DND-41 (cell line): ENCODE data around the gene PDLIM1.
"Not testable (repeated sequence)": the region's sequence is repeated elsewhere in the genome, so short reads cannot be mapped to it uniquely, and the experiment has no call there.

ENCODE experiments used
- ATAC-seq: fragments of 200-7000 bp; cut with Tn5 transposase; 3 replicates; pipeline ENCODE4 v1.9.1; 2021; ENCODE audit warnings: low read depth; ENCODE audit not compliant: insufficient read depth
- DNase-seq: peaks from one replicate; pipeline ENCODE4 v3.0.0-alpha.2; 2020
- H2AFZ ChIP-seq: 2 replicates; pipeline ENCODE4 v1.6.0; 2012; ENCODE audit warnings: low read depth, low read length
- H3K27ac ChIP-seq: 2 replicates; pipeline ENCODE4 v1.5.1; 2012; ENCODE audit warnings: low read length, inconsistent platforms
- H3K27me3 ChIP-seq: fragments of 200-600 bp; sonication (generic); 2 replicates; pipeline ENCODE4 v1.6.0; 2012; ENCODE audit warnings: low read length, mild to moderate bottlenecking, inconsistent platforms; ENCODE audit not compliant: insufficient read depth, poor library complexity
- H3K36me3 ChIP-seq: 2 replicates; pipeline ENCODE4 v1.5.1; 2012; ENCODE audit warnings: low read length, inconsistent platforms; ENCODE audit not compliant: insufficient read depth
- H3K4me1 ChIP-seq: 2 replicates; pipeline ENCODE4 v1.5.1; 2012; ENCODE audit warnings: mild to moderate bottlenecking, low read length; ENCODE audit not compliant: insufficient read depth
- H3K4me2 ChIP-seq: 2 replicates; pipeline ENCODE4 v1.6.0; 2012; ENCODE audit warnings: mild to moderate bottlenecking, moderate library complexity, low read length, inconsistent platforms; ENCODE audit not compliant: insufficient read depth
- H3K4me3 ChIP-seq, 2 experiments: fragments of 200-600 bp in 1 of 2; shearing (Covaris generic) in 1 of 2; 2 replicates each; pipeline ENCODE4 v1.5.1; 2012 to 2016; ENCODE audit warnings: inconsistent platforms in 2 of 2, low read length in 2 of 2, mild to moderate bottlenecking in 2 of 2, low read depth in 1 of 2, moderate library complexity in 1 of 2
- H3K79me2 ChIP-seq: 2 replicates; pipeline ENCODE4 v1.6.0; 2012; ENCODE audit warnings: low read length, inconsistent platforms; ENCODE audit not compliant: insufficient read depth
- H3K9ac ChIP-seq: 2 replicates; pipeline ENCODE4 v1.6.0; 2012; ENCODE audit warnings: low read depth, mild to moderate bottlenecking, inconsistent platforms, low read length, moderate library complexity
- H3K9me3 ChIP-seq: 2 replicates; pipeline ENCODE4 v1.5.1; 2012; ENCODE audit warnings: low read length, moderate library complexity, mild to moderate bottlenecking, inconsistent platforms; ENCODE audit not compliant: insufficient read depth, severe bottlenecking
- H4K20me1 ChIP-seq: 2 replicates; pipeline ENCODE4 v1.6.0; 2012; ENCODE audit warnings: low read length; ENCODE audit not compliant: insufficient read depth
- CTCF ChIP-seq: IDR thresholded peaks from 2 replicates; pipeline ENCODE4 v1.5.1; 2012; ENCODE audit warnings: borderline replicate concordance, low read length, moderate library complexity, mild to moderate bottlenecking; ENCODE audit not compliant: poor library complexity, severe bottlenecking; ENCODE audit errors: extremely low read depth
- EZH2 ChIP-seq: IDR thresholded peaks from 3 replicates; pipeline ENCODE4 v1.6.1; 2012; ENCODE audit warnings: borderline replicate concordance, low read depth, mild to moderate bottlenecking, moderate library complexity, low read length, inconsistent platforms; ENCODE audit not compliant: severe bottlenecking

PDLIM1 gene

GRCh38 chr10:95208702-95209391, 82.0 kb downstream of the PDLIM1 start:
- no peak overlapping the region for H3K9ac ChIP-seq
- H3K9me3 ChIP-seq = no peaks in the 10 kb centered on the region
- no peaks in the 10 kb centered on the region for H3K27me3 ChIP-seq
- H3K4me2 ChIP-seq = no peak overlapping the region
- H3K4me3 ChIP-seq = no peak overlapping the region
- DNase-seq = no peak
- H3K4me1 ChIP-seq = no peaks in the 10 kb centered on the region
- H3K27ac ChIP-seq = no peak overlapping the region
- no peaks in the 10 kb centered on the region for H3K36me3 ChIP-seq
- H2AFZ ChIP-seq = no peak overlapping the region
- H4K20me1 ChIP-seq = no peaks in the 10 kb centered on the region
- no peaks in the 10 kb centered on the region for H3K79me2 ChIP-seq
- no peak for ATAC-seq
- TF ChIP-seq EZH2 = no peak
- TF ChIP-seq CTCF = no peak

- H3K4me1 ChIP-seq, H3K27me3 ChIP-seq, H2AFZ ChIP-seq, ATAC-seq, H3K9ac ChIP-seq, H3K4me3 ChIP-seq, H3K4me2 ChIP-seq, H4K20me1 ChIP-seq, DNase-seq, H3K9me3 ChIP-seq, H3K36me3 ChIP-seq, H3K79me2 ChIP-seq, H3K27ac ChIP-seq: not testable (repeated sequence)
These were observed 87.9 kb downstream of the PDLIM1 start for GRCh38 chr10:95202865-95203264.

GRCh38 chr10:95201736-95202135, 89.1 kb downstream of the PDLIM1 start:
- Histone ChIP-seq H2AFZ (no peak overlapping the region), H3K9ac (no peak overlapping the region), H4K20me1 (no peaks in the 10 kb centered on the region), H3K27ac (no peak overlapping the region), H3K4me2 (no peak overlapping the region), H3K79me2 (no peaks in the 10 kb centered on the region), H3K4me1 (no peaks in the 10 kb centered on the region), H3K36me3 (no peaks in the 10 kb centered on the region), H3K4me3 (no peak overlapping the region), H3K9me3 (no peaks in the 10 kb centered on the region), H3K27me3 (no peaks in the 10 kb centered on the region)
- ATAC-seq (no peak), DNase-seq (no peak)
- no peak for TF ChIP-seq CTCF
- TF ChIP-seq EZH2 = no peak

- no peak overlapping the region for H3K9ac ChIP-seq
- no peak for ATAC-seq
- H4K20me1 ChIP-seq = no peaks in the 10 kb centered on the region
- no peaks in the 10 kb centered on the region for H3K79me2 ChIP-seq
- H3K9me3 ChIP-seq = no peaks in the 10 kb centered on the region
- no peaks in the 10 kb centered on the region for H3K4me1 ChIP-seq
- H2AFZ ChIP-seq = no peak overlapping the region
- no peak for DNase-seq
- TF ChIP-seq CTCF (no peak), EZH2 (no peak)
- H3K4me3 ChIP-seq = no peak overlapping the region
- H3K36me3 ChIP-seq = no peaks in the 10 kb centered on the region
- H3K27ac ChIP-seq = no peak overlapping the region
- no peaks in the 10 kb centered on the region for H3K27me3 ChIP-seq
- no peak overlapping the region for H3K4me2 ChIP-seq
These were observed 94.8 kb downstream of the PDLIM1 start for GRCh38 chr10:95196046-95196445.
